ENCODE results near the gene TOP3B.

TOP3B gene

GRCh38 chr22:22011964-22012363, 29.4 kb upstream of the TOP3B start:
- no peak for DNase-seq

DNA sequence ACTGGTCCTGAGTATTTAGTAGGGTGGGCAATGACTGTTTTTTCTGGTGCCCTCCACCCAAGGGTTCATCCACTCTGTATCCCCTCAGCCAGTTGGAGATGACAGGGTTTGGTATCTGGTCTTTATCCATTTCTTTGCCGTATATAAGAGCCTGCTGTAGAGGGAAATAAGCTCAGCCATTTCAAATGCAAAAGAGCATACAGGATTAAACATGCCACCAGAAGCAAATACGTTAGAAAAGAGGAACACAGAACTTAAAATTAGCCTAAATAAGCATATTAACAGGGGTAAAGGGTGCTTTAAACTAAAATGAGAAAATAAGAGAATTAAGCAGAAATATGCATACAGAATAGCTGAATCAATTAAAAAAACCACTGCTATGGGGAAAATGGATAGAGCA, 27.8 kb upstream of the TOP3B start:
- no peak for DNase-seq

DNA sequence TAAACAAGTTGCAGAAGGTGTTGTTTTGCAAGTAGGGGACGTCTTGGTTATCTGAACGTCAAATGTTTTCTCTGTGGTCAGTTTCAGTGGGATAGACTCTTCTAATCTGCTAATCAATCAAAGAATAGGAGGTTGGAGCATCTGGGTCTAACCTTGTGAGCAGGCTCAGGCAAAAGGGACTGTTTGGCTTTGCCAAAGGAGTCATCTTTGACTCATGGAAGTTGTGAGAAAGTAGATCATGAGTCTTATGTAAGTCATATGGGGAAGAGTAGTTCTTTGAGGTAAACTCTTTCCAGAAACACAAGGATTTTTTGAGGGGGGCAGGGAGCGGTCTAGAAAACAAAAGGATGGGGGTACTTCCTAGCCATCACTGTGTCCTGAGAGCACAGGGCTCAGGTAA, 27.1 kb upstream of the TOP3B start:
- DNase-seq = no peak

GRCh38 chr22:22006596-22006990, 24.0 kb upstream of the TOP3B start:
- no peak for DNase-seq

DNA sequence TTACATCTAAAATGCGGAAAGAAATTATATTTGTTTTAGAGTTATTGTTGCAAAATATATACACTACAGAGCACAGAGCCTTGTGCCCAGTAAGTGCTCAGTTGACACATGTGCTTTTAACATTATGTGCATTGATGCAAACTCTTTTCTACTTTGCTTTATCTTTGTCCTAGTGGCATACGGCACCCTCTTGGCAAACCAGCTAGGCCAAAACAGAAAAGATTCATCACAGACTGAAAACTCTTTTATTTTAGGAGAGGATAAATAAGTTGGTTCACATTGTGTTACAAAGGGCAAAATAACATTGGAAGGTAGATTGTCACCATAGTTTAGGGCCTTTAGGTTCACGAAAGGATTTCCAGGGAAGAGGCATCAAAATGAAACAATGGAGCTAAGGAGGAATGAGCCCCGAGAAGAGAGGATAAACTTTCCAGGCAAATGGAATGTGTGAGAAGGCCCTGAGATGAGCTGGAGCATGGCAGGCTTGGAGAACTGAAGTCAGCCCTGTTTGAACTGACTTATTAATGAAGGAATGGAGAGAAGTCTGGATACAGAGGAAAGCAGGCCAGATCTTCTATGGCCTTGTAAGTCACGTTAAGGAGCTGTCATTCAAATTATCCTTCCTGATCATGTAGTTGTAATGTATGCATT, 23.5 kb upstream of the TOP3B start:
- DNase-seq = no peak

- no peak for DNase-seq
These were observed 20.6 kb upstream of the TOP3B start for GRCh38 chr22:22003233-22003632.

DNA sequence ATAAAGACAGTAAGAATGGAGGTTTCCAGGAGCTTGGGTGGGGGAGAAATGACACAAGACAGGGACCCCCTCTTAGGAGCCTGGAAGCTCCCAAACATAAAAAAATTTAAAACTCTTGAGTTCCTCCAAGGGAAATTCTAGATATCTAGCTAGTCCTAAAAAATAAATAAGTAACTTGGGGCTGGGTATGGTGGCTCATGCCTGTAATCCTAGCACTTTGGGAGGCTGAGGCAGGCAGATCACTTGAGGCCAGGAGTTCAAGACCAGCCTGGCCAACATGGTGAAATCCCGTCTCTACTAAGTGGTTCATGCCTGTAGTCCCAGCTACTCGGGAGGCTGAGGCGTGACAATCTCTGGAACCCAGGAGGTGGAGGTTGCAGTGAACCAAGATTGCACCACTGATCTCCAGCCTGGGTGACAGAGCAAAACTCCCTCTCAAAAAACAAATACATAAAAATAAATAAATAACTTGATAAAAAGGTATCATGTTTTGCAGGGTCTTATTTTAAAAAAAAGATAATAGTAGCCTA, 20.0 kb upstream of the TOP3B start:
- no peak for DNase-seq

- DNase-seq = no peak
These were observed 19.3 kb upstream of the TOP3B start for GRCh38 chr22:22001664-22002525.

DNA sequence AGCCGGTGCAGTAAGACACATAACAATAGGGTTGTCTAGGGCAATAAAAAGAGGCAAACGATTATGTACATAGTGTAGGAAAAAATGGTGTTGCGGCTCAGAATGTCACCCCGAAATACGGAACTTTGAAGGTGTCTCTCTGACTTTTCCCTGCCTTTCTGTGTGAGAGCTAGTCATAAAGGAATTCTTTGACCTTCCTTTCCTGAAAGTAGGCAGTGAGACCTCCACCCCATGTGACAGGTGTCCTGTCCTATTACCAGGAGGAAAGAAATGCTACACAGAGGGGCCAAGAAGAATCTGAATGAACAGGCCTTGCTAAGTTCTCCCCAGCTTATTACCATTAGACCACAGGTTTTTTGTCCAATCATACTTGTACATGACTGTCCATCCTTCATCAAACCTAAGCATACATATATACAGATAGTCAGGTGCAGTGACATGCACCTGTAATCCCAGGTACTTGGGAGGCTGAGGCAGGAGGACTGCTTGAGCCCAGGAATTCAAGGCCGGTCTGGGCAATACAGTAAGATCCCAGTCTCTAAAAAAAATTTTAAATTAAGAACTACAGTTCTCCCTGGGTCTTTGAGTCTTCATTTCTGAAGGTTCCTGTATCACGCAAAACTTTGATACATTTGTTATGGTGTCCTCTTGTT, 16.1 kb upstream of the TOP3B start:
- DNase-seq = no peak

- no peak for DNase-seq
These were observed 13.7 kb upstream of the TOP3B start for GRCh38 chr22:21996175-21996720.

DNA sequence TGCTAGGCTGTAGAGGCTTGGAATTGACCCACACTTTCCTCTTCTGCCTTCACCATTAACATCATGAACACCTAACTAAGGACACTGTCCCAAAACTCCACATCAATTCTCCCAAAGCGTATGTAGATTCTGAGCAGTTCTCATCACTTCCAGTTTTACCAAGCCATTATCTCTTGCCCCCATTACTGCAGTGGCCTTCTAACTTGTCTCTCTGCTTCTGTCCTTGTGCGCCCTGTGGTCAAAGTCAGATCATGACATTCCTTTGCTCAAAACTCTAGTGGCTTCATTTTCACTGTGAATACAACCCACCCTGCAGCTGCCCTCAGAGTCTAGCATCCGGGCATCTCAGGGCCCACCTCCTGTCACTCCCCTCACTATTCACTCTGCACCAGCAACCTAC, 13.1 kb upstream of the TOP3B start:
- no peak for DNase-seq

DNA sequence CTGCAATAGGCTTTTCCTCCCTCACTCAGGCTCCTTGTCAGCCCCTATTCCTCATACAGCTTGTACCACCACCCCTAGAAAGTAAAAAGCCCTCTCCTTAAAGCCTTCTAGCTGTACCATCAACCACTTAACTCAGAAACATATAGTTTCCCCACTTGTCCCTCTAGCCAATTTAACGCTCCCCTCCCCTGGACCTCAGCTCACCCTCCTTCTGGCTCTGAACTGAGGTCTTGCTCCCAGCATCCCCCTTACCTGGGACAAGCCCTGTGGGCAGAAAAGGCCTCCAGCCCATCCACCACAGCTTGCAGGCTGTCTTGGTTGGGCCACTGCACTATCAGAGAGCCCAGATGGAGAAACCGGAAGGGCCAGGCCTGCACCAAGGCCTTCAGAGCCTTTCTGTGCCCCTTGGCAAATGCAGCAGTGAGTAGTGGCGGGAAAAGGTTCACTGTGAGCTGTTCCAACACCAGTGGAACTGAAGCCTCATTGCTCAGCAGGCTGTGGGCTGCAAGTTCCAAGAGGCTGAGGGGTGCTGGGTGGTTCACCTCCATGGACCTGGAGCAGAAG, 12.4 kb upstream of the TOP3B start:
- DNase-seq = no peak

DNA sequence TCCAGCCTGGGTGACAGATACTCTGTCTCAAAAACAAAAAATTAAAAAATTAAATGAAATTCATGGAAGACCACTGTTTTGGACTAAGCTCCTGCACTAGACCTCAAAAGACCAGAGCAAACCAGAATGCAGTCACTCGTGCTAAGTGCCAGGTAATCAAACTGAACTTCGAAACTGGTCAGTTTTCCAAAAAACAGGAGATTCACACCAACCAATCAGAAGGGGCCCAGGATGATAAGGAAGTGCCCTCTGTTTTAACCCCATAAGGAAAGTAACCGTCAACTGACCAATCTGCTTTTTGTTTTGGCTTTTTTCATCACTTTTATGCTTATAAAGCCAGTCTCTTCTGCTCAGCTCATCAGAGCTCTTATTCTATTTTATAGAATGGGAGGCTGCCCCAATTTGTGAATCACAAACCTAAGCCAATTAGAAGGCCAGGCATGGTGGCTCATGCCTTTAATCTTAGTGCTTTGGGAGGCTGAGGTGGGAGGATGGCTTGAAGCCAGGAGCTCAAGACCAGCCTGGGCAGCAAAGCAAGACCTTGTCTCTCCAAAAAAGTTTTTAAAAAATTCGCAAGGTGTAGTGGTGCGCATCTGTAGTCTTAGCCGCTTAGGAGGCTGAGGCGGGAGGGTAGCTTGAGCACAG, 10.1 kb upstream of the TOP3B start:
- DNase-seq = no peak

DNA sequence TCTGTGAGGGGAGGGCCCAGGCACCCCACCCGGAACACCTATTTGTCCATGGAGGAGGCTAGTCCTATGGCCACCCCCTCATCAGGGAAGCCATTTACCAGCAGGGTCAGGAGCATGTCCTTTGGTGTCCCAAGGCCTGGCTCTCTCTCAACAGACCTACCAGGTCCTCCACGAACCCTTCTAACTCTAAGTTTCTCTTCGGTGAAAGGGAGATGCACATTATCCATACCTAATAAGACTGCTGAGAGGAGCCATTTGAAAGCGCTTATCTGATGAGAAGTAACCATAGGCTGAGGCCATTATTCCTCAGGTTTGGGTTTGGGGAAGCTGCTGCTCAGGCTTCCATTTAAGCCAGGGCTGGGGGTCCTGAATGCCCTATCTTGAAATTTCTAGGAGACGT, 9.2 kb upstream of the TOP3B start:
- no peak for DNase-seq

GRCh38 chr22:21991304-21991596, 8.7 kb upstream of the TOP3B start:
- no peak for DNase-seq

DNA sequence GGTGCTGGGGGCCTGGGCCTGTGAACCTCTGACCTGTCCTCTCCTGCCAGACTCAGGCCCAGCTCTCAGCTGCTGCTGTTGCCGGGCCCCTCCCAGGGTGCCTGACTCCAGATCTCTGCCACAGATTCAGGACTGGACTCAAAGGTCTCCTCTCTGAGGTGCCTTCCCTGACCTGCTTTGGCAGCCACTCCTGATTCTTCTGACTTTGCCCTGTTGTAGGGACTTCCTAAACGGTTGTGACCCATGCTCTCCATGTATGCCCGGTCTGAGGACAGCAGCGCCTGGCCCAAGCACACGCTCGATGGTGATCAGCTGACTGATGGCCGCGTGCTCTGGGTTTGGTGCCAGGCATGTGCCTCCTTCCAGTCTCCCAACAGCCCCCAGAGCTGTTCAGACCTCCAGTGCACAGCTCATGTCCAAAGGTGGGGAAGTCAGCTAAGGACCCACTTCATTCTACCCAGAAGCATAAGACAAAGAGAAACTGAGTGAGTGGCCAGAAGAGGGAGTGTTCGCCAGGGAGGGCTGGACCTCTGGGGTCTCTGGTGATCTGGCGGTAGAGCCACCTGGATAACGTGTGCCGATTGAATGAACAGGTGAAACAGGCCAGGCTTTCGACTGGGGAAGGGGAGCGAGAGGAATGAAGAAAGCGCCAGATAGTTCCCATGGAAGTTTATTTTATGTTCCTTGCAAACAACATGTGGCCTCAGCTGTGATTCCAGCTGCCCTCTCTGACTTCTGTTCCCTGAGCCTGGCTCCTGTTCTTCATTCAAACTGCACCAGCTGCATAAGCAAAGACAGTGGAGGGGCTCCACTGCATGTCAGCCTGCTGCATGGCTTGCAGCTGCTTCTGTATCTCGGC, 8.1 kb upstream of the TOP3B start:
- no peak for DNase-seq

GRCh38 chr22:21989049-21989448, 6.5 kb upstream of the TOP3B start:
- DNase-seq = no peak

GRCh38 chr22:21985214-21985613, 2.6 kb upstream of the TOP3B start:
- no peak for DNase-seq

GRCh38 chr22:21984793-21985192, 2.2 kb upstream of the TOP3B start:
- DNase-seq = no peak

DNA sequence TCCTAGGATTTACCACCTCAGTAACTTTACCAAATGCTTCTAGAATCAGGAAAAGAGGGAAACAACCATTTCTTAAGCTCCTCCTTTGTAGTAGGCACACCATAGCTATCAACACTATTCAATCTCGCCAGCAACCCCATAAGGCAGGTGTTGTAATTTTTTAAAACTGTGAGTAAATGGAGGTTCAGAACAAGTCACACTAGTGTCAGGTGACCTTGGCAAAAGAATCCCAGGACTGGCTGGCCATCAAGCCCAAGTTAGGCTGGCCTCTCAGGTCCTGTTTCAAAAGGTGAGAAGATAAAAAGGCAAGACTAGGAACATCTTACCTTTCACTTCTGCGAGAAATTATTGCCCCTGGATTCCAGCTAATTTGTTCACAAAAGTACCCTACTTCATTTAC, 713 bp downstream of the TOP3B start:
- DNase-seq = no peak

GRCh38 chr22:21980547-21980946, 2.0 kb downstream of the TOP3B start:
- no peak for DNase-seq
